ENCODE data around the gene METTL9.

GRCh38 chr16:21650521-21650920 is 51.1 kb downstream of the METTL9 start:
- TF ChIP-seq SALL2 (CRISPR knock-in tag; IDR thresholded peaks at IDR 0.05), result no peak
- no peak for TF ChIP-seq ZNF782 (CRISPR knock-in tag; IDR thresholded peaks at IDR 0.05; ENCODE audit: borderline replicate concordance)
- no peak for TF ChIP-seq POLR2A (IDR thresholded peaks at IDR 0.05; ENCODE audit: insufficient read depth in 1 of 2, low read depth in 2 of 2, low read length in 2 of 2)
- no peak for TF ChIP-seq PHF20 (CRISPR knock-in tag; IDR thresholded peaks at IDR 0.05)
- no peak for TF ChIP-seq YY1 (IDR thresholded peaks at IDR 0.05; ENCODE audit: insufficient read depth, insufficient replicate concordance, low read depth, low read length)
- no peak for TF ChIP-seq ZNF580 (CRISPR knock-in tag; IDR thresholded peaks at IDR 0.05; ENCODE audit: borderline replicate concordance, low read depth)
- TF ChIP-seq ZBTB8A (CRISPR knock-in tag; IDR thresholded peaks at IDR 0.05; ENCODE audit: borderline replicate concordance, low read depth), result no peak
- TF ChIP-seq BCL6 (CRISPR knock-in tag; IDR thresholded peaks at IDR 0.05), result no peak
- no peak for TF ChIP-seq JARID2 (CRISPR knock-in tag; IDR thresholded peaks at IDR 0.05; ENCODE audit: insufficient replicate concordance)
- TF ChIP-seq ZNF749 (CRISPR knock-in tag; IDR thresholded peaks at IDR 0.05; ENCODE audit: borderline replicate concordance), result no peak
- TF ChIP-seq CTCF (CRISPR knock-in tag; IDR thresholded peaks at IDR 0.05), result no peak
- no peak for TF ChIP-seq STAG1 (CRISPR knock-in tag; IDR thresholded peaks at IDR 0.05)
- no peak for TF ChIP-seq TCF7 (IDR thresholded peaks at IDR 0.05; ENCODE audit: low read depth)
- no peak for TF ChIP-seq BATF2 (CRISPR knock-in tag; IDR thresholded peaks at IDR 0.05)

Measured in HepG2 (cell line).